Uterus (tissue), 2 donors: ENCODE data around the gene BTBD17.

ENCODE experiments used
- CTCF ChIP-seq, 4 experiments: fragments of 200-600 bp in 2 of 4; fragments of 450-650 bp in 2 of 4; sonication (generic) in 2 of 4; IDR thresholded peaks; one replicate each; pipeline ENCODE4 v1.5.1; 2016 to 2019; ENCODE audit warnings: antibody characterized with exemption in 4 of 4, mild to moderate bottlenecking in 2 of 4, moderate library complexity in 1 of 4
- POLR2A ChIP-seq, 2 donors: fragments of 450-650 bp; IDR thresholded peaks; one replicate each; pipeline ENCODE4 v1.6.1; 2016; ENCODE audit warnings: antibody characterized with exemption in 2 of 2, mild to moderate bottlenecking in 1 of 2, moderate library complexity in 1 of 2

DNA sequence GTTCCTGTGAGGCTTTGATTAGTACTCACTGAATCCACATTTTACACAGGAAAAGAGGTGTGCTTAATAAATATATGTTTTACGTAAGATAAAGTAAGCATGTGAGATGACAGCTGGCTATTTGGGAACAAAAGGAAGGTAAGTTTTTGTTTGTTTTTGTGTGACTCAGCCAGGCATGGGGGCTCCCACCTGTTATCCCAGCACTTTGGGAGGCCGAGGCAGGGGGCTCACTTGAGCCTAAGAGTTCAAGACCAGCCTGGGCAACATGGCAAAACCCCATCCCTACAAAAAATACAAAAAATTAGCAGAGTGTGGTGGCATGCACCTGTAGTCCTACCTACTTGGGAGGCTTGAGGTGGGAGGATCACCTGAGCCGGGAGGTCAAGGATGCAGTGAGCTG lies 23.5 kb upstream of the BTBD17 start:
- TF ChIP-seq CTCF (IDR thresholded peaks at IDR 0.05): no peak
- no peak for TF ChIP-seq POLR2A (IDR thresholded peaks at IDR 0.05)
